IPS DF 4.7 (cell line): ENCODE measurements around the gene SPTBN1.

ENCODE experiments used
- DNase-seq: peaks from one replicate; pipeline ENCODE4 v3.0.0-alpha.2; 2013; ENCODE audit warnings: low spot score; ENCODE audit errors: extremely low read depth

Gene SPTBN1

GRCh38 chr2:54455563-54456361, at the start of gene SPTBN1:
TSS of gene SPTBN1 (plus strand) at chr2:54456327. CDS start at chr2:54526419, 70,092 bp downstream.
- DNase-seq, result no peak

GRCh38 chr2:54407693-54408092, 48.4 kb upstream of the SPTBN1 start:
- no peak for DNase-seq

- DNase-seq, result no peak
Observed at GRCh38 chr2:54408288-54408687, 47.8 kb upstream of the SPTBN1 start.

GRCh38 chr2:54409752-54410151, 46.4 kb upstream of the SPTBN1 start:
- DNase-seq, result no peak

- no peak for DNase-seq
Observed at GRCh38 chr2:54411801-54412354, 44.2 kb upstream of the SPTBN1 start.

- no peak for DNase-seq
Observed at GRCh38 chr2:54416166-54416813, 39.8 kb upstream of the SPTBN1 start.

GRCh38 chr2:54416938-54417337, 39.2 kb upstream of the SPTBN1 start:
- DNase-seq, result no peak

GRCh38 chr2:54417577-54417976, 38.5 kb upstream of the SPTBN1 start:
- DNase-seq, result no peak

GRCh38 chr2:54419388-54419787, 36.7 kb upstream of the SPTBN1 start:
- no peak for DNase-seq

GRCh38 chr2:54419855-54420523, 36.1 kb upstream of the SPTBN1 start:
- no peak for DNase-seq

- DNase-seq, result no peak
Observed at GRCh38 chr2:54420524-54421172, 35.5 kb upstream of the SPTBN1 start.

- no peak for DNase-seq
Observed at GRCh38 chr2:54422072-54422581, 34.0 kb upstream of the SPTBN1 start.

GRCh38 chr2:54423213-54423612, 32.9 kb upstream of the SPTBN1 start:
- no peak for DNase-seq

GRCh38 chr2:54424555-54425163, 31.5 kb upstream of the SPTBN1 start:
- no peak for DNase-seq

GRCh38 chr2:54428108-54428831, 27.9 kb upstream of the SPTBN1 start:
- DNase-seq, result no peak

GRCh38 chr2:54429054-54429453, 27.1 kb upstream of the SPTBN1 start:
- no peak for DNase-seq

- no peak for DNase-seq
Observed at GRCh38 chr2:54429811-54430551, 26.1 kb upstream of the SPTBN1 start.

- no peak for DNase-seq
Observed at GRCh38 chr2:54430649-54431048, 25.5 kb upstream of the SPTBN1 start.

- no peak for DNase-seq
Observed at GRCh38 chr2:54432251-54433015, 23.7 kb upstream of the SPTBN1 start.
